HG02610 (cell line): Measurements from ENCODE around the gene MIEF1.

Experiments
- ATAC-seq: cut with Tn5 transposase; IDR thresholded peaks from one replicate; pipeline ENCODE4 v1.9.1; 2021; ENCODE audit warnings: mild to moderate bottlenecking, moderate library complexity; ENCODE audit not compliant: unreplicated experiment

The MIEF1 gene

DNA sequence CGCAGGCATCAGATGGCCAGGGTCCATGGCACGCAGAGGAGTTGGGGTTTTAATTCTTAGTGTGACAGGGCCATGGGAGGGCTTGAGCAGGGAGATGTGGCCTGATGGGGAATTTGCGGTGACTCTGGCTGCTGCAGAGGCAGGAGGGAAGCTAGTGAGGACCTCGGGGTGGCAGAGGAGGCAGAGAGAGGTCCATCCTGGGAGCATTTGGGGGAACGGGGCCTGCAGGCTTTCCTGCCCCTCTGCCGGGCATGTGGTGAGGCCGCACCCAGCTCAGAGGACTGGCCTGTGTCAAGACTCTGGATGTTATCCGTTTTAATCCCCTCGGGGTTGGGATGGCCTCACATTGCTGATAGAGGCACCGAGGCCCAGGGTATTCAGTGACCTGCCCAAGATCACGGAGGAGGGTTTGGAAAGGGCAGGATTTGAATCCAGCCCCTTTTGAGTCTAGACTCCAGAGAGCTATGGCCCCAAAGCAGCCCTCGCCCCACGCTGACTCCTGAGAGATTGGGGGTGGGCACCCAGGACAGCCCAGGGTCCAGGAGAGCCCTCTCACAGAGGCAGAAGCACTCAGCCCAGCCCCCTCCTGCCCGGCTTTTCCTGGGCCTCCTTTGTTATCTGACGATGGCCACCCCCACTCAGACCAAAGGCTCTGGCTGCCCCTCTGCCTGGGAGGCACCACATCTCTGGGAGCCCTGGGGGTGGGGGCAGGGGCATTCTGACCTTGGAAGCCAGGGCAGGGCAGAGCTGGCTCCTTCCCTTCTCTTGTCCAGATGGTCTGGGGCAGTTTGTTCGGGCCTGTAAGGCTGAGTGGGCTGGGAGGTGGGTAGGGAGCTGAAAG lies 31.4 kb upstream of the MIEF1 start:
- no peak for ATAC-seq

DNA sequence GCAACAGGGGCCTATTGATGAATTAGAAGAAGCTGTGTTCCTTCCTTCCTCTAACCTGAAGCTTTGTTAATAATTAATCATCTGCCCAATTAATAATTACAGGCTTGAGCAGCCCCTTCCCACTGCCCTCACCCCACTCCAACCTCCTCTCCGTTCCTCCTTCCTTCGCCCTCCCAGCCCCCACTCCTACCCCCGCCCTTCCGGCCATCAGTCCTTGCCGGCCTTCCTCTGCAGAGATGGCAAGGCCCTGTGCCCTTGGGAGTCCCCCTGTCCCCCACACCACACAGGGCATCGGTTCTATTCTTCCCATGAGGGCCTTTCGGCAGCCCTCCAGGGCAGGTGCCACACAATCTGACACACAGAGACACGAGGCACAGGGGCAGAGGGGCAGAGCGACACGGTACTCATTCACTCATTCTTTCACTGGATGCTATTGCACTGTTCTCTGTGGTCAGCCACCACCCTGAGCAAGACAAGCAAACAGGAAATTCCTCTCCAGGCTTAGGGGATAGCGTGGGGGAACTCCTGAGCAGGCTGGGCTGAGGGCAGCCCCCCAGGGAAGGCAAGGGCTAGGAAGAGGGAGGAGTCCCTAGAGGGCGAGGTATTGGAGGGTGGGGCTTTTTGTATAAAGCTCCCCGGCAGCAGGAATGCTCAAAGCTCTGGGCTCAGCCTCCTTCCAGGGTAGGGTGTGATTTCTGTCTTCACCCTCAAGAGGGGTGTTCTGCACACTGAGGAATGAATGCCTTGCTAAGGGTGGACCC lies 30.5 kb upstream of the MIEF1 start:
- ATAC-seq, result peak; percentile 51

DNA sequence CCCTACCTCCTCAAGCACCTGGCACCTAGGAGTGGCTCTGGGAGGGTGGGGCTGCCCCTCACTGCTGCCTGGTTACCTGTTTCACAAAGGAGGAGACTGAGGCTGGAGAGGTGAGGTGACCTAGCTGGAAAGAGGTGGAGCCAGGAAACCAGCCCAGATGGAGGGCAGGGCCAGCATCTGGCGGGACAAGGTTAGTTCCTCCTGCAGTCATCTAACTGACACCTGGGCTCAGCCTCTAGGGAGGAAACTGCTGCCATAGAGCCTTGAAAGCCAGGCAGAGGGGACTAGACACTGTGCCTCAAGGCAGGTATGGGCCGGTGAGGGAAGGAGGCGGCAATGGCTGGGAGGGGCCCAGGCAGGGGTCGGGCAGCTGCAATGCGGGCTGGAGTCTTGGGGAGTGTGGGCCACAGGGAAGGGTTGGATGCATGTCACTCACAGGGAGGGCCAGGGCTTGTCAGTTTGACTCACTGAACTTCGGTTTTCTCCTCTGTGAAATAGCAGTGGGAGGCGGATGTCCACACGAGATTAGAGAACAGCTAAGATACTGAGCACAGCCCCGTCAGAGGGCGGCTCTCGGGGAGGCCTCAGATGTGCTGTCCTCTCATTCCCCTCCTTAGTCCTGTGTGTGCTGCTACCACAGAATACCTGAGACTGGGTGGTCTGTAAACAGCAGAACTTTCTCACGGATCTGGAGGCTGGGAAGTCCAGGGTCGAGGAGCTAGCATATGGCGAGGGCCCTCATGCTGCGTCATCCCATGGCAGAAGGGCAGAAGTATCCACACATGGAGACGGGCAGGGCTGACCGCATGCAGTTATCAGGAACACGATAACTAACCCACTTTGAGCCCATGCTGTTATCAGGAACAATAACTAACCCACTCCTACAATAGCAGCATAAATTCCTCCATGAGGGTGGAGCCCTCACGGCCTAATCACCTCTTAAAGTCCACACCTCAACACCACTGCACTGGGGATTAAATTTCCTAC lies 29.2 kb upstream of the MIEF1 start:
- no peak for ATAC-seq

DNA sequence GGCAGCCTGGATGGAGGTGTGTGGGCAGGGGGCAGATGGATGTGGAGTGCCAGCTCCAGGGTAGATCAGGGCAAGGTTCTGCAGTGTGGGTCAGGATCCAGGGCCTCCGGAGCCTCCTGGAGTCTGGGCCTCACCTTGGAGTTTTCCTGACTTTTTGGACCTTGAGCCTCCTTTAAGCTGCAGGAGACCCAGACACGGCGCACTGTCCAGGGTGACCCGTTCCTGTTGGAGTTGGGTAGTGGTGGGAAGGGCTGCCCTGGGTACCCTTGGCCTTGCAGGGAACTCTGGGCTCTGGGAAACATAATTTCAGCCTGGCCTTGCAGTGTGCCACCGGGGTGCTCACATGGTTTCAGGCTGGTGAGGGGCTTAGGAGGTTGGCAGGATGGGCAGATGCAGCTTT lies 28.2 kb upstream of the MIEF1 start:
- ATAC-seq, result no peak

DNA sequence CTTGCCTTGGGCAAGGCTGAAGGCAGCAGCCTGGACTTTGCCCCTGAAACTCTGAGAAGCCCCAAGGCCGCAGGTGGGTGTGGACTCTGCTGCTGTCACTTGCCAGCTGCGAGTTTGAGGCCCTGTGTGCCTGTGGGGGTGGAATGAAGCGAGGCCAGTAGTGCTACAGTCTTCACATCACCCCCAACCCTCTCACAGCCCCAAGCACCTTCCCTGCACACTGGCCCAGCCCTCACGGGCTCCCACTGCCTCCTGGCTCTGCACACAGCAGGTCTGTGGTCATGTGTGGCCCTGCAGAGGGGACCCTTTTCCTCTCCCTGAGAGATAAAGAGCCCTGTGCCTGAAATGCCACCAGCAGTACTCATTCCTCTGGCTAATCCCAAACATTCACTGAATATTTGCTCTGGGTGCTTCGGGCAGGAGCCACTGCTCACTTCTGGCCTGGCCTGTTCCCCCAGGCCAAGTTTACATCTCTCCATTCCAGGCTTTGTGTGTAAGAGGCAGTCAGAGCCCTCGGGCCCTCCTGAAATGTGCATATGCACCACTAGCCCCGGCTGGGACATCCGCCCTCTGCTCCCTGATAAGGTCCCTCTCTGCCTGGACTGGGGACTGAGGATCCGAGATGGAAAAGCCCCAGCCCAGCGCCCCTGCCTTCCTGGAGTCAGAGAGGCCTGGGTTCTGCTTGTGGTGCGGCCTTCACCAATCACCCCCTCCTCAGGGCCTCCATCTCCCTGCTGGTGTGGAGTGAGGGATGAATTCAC lies 27.6 kb upstream of the MIEF1 start:
- no peak for ATAC-seq

DNA sequence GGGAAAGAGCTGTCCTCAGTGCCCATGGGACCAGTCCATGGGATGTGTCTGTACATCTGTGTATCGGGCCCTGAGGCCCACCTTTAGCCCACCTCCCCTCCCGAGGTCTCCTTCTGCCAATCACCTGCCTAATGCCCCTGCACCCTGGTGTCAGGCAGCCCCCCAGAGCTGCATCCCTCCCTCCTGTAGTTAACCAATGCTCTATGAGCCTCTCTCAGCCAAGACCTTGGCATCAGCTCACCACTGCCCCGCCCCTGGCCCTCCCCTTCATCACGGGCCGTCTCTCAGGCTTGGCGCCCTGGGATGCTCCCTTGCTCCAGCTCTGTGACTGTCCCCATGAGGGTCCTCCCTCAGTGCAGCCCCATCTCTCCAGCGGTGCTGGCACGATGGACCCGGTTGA lies 26.8 kb upstream of the MIEF1 start:
- no peak for ATAC-seq

DNA sequence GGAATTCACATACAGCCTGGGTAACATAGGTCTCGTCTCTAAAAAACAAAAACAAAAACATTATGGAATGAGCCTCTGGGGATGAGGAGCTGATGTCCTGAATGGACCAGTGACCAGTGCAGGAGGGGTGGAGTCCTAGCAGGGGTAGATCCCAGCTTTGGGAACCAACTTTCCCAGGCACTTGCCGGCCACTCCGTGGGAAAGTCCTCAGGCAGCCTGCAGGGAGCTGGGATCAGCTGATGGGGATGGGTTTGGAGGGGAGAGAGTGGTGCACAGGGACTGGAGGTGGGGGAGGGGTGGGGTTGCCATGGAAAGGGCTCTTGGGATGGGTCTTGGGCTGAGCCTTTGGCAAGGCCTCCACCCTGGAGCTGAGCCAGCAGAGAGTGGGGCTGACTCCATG lies 26.2 kb upstream of the MIEF1 start:
- no peak for ATAC-seq

DNA sequence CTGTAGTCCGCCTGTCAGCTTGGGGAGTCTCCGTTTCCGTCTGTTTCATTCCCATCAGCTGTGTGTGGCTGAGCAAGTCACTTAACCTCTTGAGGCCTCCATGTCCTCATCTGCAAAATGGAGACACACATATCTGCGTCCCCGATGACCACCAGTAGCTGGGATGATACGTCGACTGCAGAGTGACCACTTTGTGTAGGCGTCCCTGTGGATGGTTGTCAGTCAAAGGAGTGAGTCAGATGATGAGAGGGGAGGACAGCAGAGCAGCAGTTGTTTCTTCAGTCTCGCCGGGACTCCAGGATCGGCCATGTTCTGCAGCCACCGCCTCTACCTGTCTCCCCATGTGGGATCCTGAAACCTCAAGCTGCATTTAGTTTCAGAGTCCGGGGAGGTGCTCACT lies 25.4 kb upstream of the MIEF1 start:
- no peak for ATAC-seq

DNA sequence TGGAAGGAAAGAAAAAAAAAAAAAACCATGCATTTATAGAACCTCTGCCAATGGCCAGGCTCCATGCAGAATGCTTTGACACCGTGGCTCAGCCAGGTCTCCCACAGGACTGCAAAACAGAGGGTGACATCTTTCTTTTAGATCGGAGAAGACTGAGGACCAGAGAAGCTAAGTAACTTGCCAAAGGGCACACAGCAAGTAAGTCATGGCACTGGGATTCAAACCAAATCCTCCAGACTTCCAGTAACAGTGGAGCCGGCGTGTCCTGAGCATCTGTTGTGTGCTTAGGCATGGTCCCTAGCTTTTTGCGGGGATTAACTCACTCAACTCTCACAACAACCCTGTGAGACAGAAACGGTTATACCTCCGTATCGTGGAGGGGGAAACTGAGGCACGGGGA lies 24.5 kb upstream of the MIEF1 start:
- no peak for ATAC-seq

DNA sequence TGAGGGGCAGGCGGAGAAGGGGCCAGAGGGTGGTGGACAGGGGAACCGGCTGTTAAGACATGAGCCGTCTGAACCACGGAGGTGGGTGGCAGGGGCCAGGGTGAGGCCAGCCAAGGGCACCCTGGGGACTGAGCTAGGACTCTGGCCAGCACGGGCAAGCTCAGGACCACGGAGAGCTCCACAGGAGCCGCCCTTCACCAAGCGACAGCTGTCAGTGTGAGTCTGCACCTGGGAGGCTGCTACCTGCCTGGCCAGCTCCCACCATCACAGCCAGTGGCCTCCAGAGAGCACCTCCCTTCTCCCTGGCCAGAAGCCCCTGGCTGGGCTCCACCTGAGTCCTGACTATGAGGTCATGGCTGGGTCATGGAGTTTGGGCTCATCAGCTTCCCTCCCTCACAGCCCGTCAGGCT lies 23.6 kb upstream of the MIEF1 start:
- no peak for ATAC-seq

DNA sequence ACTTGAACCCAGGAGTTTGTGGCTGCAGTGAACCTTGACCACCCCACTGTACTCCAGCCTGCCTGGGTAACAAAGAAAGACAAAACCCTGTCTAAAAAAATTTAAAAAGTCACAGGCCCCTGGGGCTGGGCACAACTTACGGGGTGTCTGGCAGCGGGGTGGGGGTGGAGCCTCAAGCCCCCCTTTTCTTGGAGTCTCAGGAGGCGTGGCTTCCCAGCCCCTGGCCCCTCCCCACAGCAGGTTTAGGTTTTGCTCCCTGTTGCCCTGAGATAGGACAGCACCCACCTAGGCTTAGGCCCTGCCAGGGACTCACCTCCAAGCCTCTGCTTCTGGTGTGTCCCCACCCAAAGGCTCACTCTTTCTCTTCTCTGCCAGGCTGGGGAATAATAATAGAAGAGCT lies 22.8 kb upstream of the MIEF1 start:
- no peak for ATAC-seq

DNA sequence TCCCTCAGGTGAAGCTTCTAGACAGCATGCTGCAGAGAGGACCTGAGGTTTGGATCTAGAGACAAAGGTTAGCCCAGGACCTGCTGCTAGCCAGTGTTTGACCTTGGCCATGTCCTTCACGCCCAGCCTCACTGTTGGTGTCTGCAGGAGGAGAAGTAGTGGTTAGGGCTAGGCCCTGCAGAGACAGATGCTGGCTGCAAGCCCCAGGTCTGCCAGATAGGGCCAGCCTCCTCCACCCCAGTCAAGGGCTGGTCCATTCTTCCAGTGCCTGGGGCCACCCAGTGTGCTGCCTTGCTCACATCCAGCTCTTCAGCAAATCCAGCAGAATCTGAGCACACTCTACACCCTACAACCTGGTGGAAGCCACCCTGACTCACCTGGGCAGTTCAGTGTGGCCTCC lies 21.5 kb upstream of the MIEF1 start:
- no peak for ATAC-seq

DNA sequence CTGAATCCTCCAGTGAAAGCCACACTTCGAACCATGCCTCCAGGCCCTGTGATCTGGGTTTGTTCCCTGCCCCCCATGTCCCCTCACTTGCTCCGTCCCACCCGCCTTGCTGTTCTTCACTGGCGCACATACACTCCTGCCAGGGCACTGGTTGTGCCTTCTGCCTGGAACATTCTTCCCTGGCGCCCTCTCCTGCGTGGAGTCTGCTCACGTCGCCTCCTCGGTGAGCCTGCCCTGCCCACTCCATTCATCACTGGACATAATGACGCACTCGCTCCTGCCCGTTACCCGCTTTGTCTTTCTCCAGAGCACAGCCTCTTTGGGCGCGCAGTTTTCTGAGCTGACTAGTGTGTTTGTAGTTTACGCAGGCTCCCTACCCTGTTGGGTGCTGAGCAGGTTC lies 21.0 kb upstream of the MIEF1 start:
- ATAC-seq, result no peak

DNA sequence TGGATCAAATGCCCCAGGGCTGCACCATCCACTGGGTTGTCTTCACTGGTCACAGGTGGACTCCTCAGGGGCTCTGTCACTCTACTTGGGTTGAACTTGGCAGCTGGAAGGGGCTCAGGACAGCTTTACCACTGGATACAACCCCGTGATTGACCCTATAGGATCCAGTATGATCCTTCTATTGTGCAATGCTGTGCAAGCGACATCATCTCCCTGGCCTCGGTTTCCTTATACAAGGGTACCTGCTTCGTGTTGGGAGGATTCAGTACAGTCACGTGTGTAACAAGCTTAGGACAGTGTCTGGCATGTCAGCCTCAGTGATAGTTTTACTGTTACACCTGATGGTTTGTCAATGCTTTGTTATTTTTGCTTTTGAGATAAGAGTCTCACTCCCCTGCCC lies 20.5 kb upstream of the MIEF1 start:
- ATAC-seq, result no peak

DNA sequence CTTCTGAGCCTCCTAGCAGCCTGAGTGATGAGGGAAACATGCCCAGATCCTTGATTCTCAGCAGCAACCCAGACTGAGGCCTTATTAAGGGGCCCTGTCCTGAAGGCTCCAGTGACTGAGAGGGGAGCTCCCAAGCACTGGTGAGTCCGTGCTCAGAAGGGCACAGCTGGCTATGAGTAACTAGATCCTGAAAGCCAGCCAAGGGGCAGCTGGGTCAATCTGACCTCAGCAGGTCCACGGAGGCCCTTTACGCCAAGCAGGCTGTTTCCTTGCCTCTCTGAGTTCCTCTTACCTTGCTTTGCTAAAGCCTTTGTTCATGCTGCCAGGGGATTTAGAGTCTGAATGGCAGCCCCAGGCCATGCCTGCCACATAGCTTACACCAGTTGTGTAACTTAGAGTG lies 19.3 kb upstream of the MIEF1 start:
- no peak for ATAC-seq

DNA sequence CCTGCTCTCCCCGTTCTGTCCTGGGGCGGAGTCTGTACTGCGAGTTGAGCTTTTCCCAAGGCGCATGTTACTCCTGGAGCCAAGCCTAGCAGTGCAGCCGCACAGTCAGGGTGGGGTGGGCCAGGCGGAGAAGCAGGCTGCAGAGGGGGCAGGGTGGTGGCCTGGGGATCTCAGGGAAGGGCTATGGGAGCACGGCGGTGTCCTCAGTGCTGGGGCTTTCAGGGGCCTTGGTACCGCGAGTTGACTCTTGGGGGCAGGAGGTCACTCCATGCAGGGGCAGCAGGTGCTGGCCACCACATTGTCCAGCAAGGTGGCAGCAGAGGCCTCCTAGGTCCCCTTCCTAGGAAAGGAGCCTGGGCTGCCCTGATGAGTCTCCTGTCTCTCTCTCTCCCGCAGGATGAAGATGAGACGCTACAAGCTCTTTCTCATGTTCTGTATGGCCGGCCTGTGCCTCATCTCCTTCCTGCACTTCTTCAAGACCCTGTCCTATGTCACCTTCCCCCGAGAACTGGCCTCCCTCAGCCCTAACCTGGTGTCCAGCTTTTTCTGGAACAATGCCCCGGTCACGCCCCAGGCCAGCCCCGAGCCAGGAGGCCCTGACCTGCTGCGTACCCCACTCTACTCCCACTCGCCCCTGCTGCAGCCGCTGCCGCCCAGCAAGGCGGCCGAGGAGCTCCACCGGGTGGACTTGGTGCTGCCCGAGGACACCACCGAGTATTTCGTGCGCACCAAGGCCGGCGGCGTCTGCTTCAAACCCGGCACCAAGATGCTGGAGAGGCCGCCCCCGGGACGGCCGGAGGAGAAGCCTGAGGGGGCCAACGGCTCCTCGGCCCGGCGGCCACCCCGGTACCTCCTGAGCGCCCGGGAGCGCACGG lies 14.9 kb upstream of the MIEF1 start:
- no peak for ATAC-seq

DNA sequence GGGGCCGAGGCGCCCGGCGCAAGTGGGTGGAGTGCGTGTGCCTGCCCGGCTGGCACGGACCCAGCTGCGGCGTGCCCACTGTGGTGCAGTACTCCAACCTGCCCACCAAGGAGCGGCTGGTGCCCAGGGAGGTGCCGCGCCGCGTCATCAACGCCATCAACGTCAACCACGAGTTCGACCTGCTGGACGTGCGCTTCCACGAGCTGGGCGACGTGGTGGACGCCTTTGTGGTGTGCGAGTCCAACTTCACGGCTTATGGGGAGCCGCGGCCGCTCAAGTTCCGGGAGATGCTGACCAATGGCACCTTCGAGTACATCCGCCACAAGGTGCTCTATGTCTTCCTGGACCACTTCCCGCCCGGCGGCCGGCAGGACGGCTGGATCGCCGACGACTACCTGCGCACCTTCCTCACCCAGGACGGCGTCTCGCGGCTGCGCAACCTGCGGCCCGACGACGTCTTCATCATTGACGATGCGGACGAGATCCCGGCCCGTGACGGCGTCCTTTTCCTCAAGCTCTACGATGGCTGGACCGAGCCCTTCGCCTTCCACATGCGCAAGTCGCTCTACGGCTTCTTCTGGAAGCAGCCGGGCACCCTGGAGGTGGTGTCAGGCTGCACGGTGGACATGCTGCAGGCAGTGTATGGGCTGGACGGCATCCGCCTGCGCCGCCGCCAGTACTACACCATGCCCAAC lies 14.1 kb upstream of the MIEF1 start:
- ATAC-seq, result no peak

DNA sequence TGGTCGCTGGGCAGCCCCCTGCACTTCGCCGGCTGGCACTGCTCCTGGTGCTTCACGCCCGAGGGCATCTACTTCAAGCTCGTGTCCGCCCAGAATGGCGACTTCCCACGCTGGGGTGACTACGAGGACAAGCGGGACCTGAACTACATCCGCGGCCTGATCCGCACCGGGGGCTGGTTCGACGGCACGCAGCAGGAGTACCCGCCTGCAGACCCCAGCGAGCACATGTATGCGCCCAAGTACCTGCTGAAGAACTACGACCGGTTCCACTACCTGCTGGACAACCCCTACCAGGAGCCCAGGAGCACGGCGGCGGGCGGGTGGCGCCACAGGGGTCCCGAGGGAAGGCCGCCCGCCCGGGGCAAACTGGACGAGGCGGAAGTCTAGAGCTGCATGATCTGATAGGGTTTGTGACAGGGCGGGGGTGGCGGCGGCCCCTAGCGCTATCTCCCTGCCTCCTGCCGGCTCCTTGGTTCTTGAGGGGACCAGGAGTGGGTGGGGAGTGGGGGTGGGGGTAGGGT lies 13.5 kb upstream of the MIEF1 start:
- no peak for ATAC-seq
